T-cell (primary cell): ENCODE measurements around the gene PPP3CA. TPM values are rescaled to one million over a fixed set of nuclear protein-coding genes. Genes with fewer than 3 reads are reported as not detected.
A peak's percentile ranks its signal among the peaks of the same experiment; 100 is the strongest.

Experiments
- ATAC-seq, 4 experiments: fragments of 200-7000 bp in 3 of 4; fragments of 150-1000 bp in 1 of 4; cut with Tn5 transposase; replicated peaks in 1 of 4; 1 replicate in 3 of 4; 2 replicates in 1 of 4; pipeline ENCODE4 v1.10.0; 2021; ENCODE audit warnings: moderate library complexity in 3 of 4, mild to moderate bottlenecking in 2 of 4, moderate number of reproducible peaks in 1 of 4
- CTCF ChIA-PET, 2 donors: fragments of 300-600 bp; sonication (Branson Sonifier 250); formaldehyde crosslinking; loops; one replicate each; lab custom pipeline; 2022; ENCODE audit warnings: antibody characterized with exemption in 2 of 2; lab: Charles Lee
- POLR2A ChIA-PET, 2 donors: fragments of 300-600 bp; sonication (Branson Sonifier 250); formaldehyde crosslinking; loops; one replicate each; lab custom pipeline; 2022; ENCODE audit warnings: antibody characterized with exemption in 2 of 2; lab: Charles Lee
- DNase-seq, 35 experiments: peaks; one replicate each; pipeline versions ENCODE4 v3.0.0 to v3.0.0-alpha.2; 2013 to 2023
- H3K27ac ChIP-seq: one replicate; pipeline ENCODE4 v1.5.1; 2013; ENCODE audit warnings: low read length
- H3K27me3 ChIP-seq, 2 experiments: replicated peaks in 1 of 2; 1 replicate in 1 of 2; 2 replicates in 1 of 2; pipeline versions ENCODE4 v1.6.1 to v1.7.0; 2013; ENCODE audit warnings: low read length in 1 of 2, mixed read lengths in 1 of 2; ENCODE audit not compliant: control insufficient read depth in 2 of 2, insufficient read depth in 2 of 2; ENCODE audit errors: extremely low read depth in 1 of 2
- H3K36me3 ChIP-seq, 2 donors: 1 replicate in 1 of 2; 2 replicates in 1 of 2; pipeline versions ENCODE4 v1.6.1 to v1.7.0; 2013; ENCODE audit warnings: low read length in 1 of 2; ENCODE audit not compliant: control insufficient read depth in 2 of 2, insufficient read depth in 1 of 2; ENCODE audit errors: extremely low read depth in 1 of 2
- H3K4me1 ChIP-seq, 2 experiments: 1 replicate in 1 of 2; 2 replicates in 1 of 2; pipeline versions ENCODE4 v1.6.1 to v1.7.0; 2013; ENCODE audit warnings: low read length in 2 of 2, mixed read lengths in 1 of 2; ENCODE audit not compliant: insufficient read depth in 2 of 2, control insufficient read depth in 1 of 2; ENCODE audit errors: extremely low read depth in 1 of 2
- H3K4me3 ChIP-seq, 2 donors: 1 replicate in 1 of 2; 2 replicates in 1 of 2; pipeline versions ENCODE4 v1.5.1 to v1.7.0; 2013; ENCODE audit warnings: mild to moderate bottlenecking in 2 of 2, low read length in 1 of 2, moderate library complexity in 1 of 2; ENCODE audit not compliant: control insufficient read depth in 1 of 2; ENCODE audit errors: extremely low read depth in 1 of 2
- H3K9me3 ChIP-seq: 2 replicates; pipeline ENCODE4 v1.7.0; 2013
- H3K27ac Mint-ChIP-seq, 2 donors: one replicate each; pipeline ENCODE4 v1.8.0; 2020 to 2021; ENCODE audit warnings: mild to moderate bottlenecking in 2 of 2, mixed read lengths in 2 of 2
- H3K27me3 Mint-ChIP-seq, 2 donors: one replicate each; pipeline ENCODE4 v1.8.0; 2021 to 2022; ENCODE audit warnings: mixed read lengths in 2 of 2
- H3K36me3 Mint-ChIP-seq: one replicate; pipeline ENCODE4 v1.8.0; 2021; ENCODE audit warnings: mixed read lengths
- H3K4me1 Mint-ChIP-seq, 3 donors: one replicate each; pipeline ENCODE4 v1.8.0; 2020 to 2022; ENCODE audit warnings: mixed read lengths in 3 of 3, mild to moderate bottlenecking in 1 of 3
- H3K4me3 Mint-ChIP-seq, 3 donors: one replicate each; pipeline ENCODE4 v1.8.0; 2020 to 2022; ENCODE audit warnings: mild to moderate bottlenecking in 3 of 3, mixed read lengths in 3 of 3, moderate library complexity in 3 of 3
- H3K9me3 Mint-ChIP-seq, 3 donors: one replicate each; pipeline ENCODE4 v1.8.0; 2020 to 2022; ENCODE audit warnings: mixed read lengths in 3 of 3
- WGBS: methylation state at CpG from one replicate; pipeline ENCODE4 v1.1.5; 2013; ENCODE audit warnings: missing lambda C conversion rate; ENCODE audit not compliant: insufficient coverage; 5-methylcytosine and 5-hydroxymethylcytosine counted together
- total RNA-seq, 35 experiments: library from RNA in 6 of 35; stranded (reverse) in 6 of 35; fragments of 120-200 nt in 1 of 35; gene quantifications; one replicate each; pipeline versions ENCODE4 v1.2.1 to v1.2.4 and lab custom pipeline; 2013 to 2026

Gene PPP3CA
- total RNA-seq, 5 donors from 2014 or later (not counting 1 experiment from before 2014, with no cell fraction given): 28.2 to 35.7 (median 33.5) TPM

DNA sequence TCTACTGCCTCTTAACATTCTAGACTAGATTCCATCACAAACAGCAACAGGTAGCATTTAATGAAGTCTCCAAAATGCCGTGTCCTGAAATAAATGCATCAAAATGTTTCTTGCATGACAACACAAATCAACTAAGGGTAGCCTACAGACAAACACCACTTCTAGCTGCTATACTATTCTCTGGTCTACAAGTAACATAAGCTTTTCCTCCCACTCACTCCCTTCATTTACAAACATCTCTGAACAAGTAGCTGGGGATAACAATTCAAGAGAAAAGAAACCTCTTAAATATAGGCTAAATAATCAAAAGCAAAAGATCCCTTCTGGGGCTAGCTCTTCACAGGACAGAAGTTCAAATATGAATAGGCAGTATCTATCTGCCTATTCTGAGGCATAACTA is 20.8 kb downstream of the PPP3CA start:
- no peak for ATAC-seq
- no peak overlapping the region for H3K27ac ChIP-seq
- Mint-ChIP-seq H3K9me3 (no peaks in the 10 kb centered on the region), H3K4me1 (peaks cover 63 to 86% (median 66%) of the 10 kb centered on the region in 3 donors), H3K4me3 (peak overlapping the region in 1 of 3 donors; percentile 35), H3K27ac (peak overlapping the region in 1 of 2 donors; percentile 77), H3K36me3 (peaks cover 8% of the 10 kb centered on the region), H3K27me3 (peaks cover 0 to 3% of the 10 kb centered on the region in 2 donors)
- no peak overlapping the region for H3K4me3 ChIP-seq
- H3K27me3 ChIP-seq: no peaks in the 10 kb centered on the region
- ChIA-PET POLR2A (interaction anchor here (0.7 to 1.4 kb wide), 6 partner anchors 8 to 256 kb away, joined by 3 to 5 read pairs (median 4); no protein-coding TSS in a partner anchor), CTCF (interaction anchor here in 1 of 2 donors (1.2 to 2.0 kb wide), 2 partner anchors 20 to 22 kb away, joined by 6 to 7 read pairs; partner anchors contain the start of gene PPP3CA)
- DNase-seq: no peak
- H3K9me3 ChIP-seq: no peaks in the 10 kb centered on the region
- H3K4me1 ChIP-seq: peaks cover 17 to 37% of the 10 kb centered on the region in 2 experiments
- WGBS: no CpG with 5 or more reads among the region's 1 CpG
- H3K36me3 ChIP-seq: no peaks in the 10 kb centered on the region

DNA sequence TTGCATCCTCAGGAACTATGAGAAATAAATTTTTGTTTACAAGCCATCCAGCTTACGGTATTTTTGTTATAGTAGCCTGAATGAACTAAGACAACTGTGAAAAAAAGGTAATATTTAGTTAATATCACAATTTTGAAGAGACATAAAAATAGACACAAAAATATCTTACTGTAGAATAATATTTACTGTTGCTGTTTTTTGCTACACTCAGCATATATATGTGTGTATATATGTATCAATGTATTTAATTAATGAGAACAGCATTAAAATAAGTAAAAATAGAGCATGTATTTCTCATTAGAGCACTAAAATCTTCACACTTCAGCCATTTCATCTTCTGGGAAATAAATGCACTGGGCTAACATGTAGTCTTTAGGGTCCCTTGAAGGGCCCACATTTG is 24.6 kb downstream of the PPP3CA start:
- H3K36me3 ChIP-seq: no peaks in the 10 kb centered on the region
- H3K9me3 ChIP-seq: no peaks in the 10 kb centered on the region
- WGBS: no CpG with 5 or more reads among the region's 1 CpG
- peaks cover 36 to 64% (median 52%) of the 10 kb centered on the region in 3 donors for H3K4me1 Mint-ChIP-seq
- H3K4me3 Mint-ChIP-seq: no peak overlapping the region
- peaks cover 0 to 3% of the 10 kb centered on the region in 2 donors for H3K27me3 Mint-ChIP-seq
- no peak for ATAC-seq
- ChIA-PET POLR2A (no interaction called here), CTCF (no interaction called here)
- no peak overlapping the region for H3K27ac ChIP-seq
- H3K4me3 ChIP-seq: no peak overlapping the region
- DNase-seq: no peak
- H3K9me3 Mint-ChIP-seq: no peaks in the 10 kb centered on the region
- no peaks in the 10 kb centered on the region for H3K27me3 ChIP-seq
- H3K4me1 ChIP-seq: peaks cover 2 to 16% of the 10 kb centered on the region in 2 experiments
- peaks cover 10% of the 10 kb centered on the region for H3K36me3 Mint-ChIP-seq
- H3K27ac Mint-ChIP-seq: no peak overlapping the region

DNA sequence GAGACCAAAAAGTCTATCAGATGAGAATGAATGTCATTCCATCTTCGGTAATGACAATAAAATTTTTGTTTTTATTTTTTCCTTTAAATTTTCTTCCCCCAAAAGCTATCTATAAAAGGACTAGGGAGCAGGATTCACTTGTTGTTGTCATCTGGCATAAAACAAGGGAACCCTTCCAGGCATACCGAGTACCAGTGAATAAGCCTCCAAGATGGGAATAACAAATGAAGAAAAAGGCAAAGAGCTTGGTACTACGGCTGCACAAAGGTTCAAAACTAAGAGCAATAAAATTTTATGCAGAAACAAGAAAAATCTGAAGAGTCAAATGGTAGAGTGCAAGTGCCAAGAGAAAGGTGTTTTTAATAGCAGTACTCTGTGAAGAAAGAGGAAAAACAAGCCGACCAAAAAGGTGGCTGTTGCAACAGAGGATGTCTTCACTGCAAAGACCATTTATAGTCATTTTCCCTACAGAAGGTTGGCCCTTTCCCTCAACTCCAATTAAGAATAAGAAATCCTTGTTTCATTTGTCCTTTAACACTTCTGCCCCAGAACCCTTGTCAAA is 25.8 kb downstream of the PPP3CA start:
- Histone ChIP-seq H3K36me3 (no peaks in the 10 kb centered on the region), H3K27me3 (no peaks in the 10 kb centered on the region), H3K4me1 (peaks cover 2 to 4% of the 10 kb centered on the region in 2 experiments), H3K9me3 (no peaks in the 10 kb centered on the region), H3K4me3 (no peak overlapping the region), H3K27ac (no peak overlapping the region)
- Mint-ChIP-seq H3K9me3 (no peaks in the 10 kb centered on the region), H3K27ac (no peak overlapping the region), H3K27me3 (peaks cover 0 to 2% of the 10 kb centered on the region in 2 donors), H3K36me3 (peaks cover 8% of the 10 kb centered on the region), H3K4me1 (peaks cover 34 to 56% (median 51%) of the 10 kb centered on the region in 3 donors), H3K4me3 (no peak overlapping the region)
- ChIA-PET CTCF (interaction anchor here in 1 of 2 donors (0.6 kb wide), 1 partner anchor 49 kb away, joined by 3 read pairs; no protein-coding TSS in a partner anchor), POLR2A (interaction anchor here in 1 of 2 donors (0.5 to 0.6 kb wide), 2 partner anchors 11 to 78 kb away, joined by 3 to 4 read pairs; no protein-coding TSS in a partner anchor)
- ATAC-seq (no peak), DNase-seq (no peak)
- 86% methylated on average over 1 of the region's 4 CpGs for WGBS

DNA sequence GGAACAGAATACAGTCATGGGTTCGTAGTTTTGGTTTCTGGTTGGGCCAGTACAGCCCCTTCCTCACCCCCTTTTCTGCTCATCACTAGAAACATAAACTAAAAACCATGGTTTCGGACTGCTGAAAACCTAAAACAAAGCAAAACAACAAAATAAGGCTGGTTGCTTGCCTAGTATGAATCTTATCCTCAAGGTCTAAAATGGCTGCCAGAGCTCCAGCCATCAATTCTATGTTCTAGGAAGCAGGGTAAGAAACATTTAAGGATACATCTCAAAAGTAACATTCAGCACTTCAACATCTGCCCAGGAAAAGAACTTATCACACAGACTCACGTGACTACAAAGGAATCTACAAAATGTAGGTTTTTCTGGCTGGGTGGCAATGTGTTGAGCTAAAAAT is 31.5 kb downstream of the PPP3CA start:
- H3K27me3 ChIP-seq: no peaks in the 10 kb centered on the region
- no peak overlapping the region for H3K27ac ChIP-seq
- Mint-ChIP-seq H3K27me3 (no peaks in the 10 kb centered on the region), H3K4me1 (peaks cover 29 to 40% (median 35%) of the 10 kb centered on the region in 3 donors), H3K4me3 (no peak overlapping the region), H3K9me3 (peaks cover 5 to 7% (median 6%) of the 10 kb centered on the region in 3 donors), H3K27ac (no peak overlapping the region), H3K36me3 (peaks cover 10% of the 10 kb centered on the region)
- no peaks in the 10 kb centered on the region for H3K4me1 ChIP-seq
- DNase-seq (no peak), ATAC-seq (no peak)
- H3K4me3 ChIP-seq: no peak overlapping the region
- WGBS: 80% methylated on average over 1 of the region's 3 CpGs
- CTCF ChIA-PET: interaction anchor here in 1 of 2 donors (0.6 kb wide), 1 partner anchor 20 kb away, joined by 6 read pairs; no protein-coding TSS in a partner anchor
- no peaks in the 10 kb centered on the region for H3K9me3 ChIP-seq
- POLR2A ChIA-PET: no interaction called here
- H3K36me3 ChIP-seq: no peaks in the 10 kb centered on the region

DNA sequence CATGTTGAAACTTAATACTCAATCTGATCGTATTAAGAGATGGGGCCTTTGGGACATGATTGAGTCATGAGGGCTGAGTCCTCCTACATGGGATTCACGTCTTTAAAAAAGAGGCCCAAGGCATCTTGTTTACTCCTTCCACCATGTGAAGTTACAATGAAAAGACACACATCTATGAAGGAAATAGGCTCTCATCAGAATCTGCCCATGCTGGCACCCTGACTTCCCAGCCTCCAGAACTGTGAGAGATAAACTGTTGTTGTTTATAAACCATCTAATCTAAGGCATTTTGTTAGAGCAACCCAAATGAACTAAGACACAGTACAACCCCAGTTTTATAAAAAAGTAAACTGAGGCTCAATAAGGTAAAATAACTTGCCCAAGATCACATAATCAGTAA is 32.3 kb downstream of the PPP3CA start:
- Histone ChIP-seq H3K36me3 (no peaks in the 10 kb centered on the region), H3K9me3 (no peaks in the 10 kb centered on the region), H3K27me3 (no peaks in the 10 kb centered on the region), H3K4me1 (no peaks in the 10 kb centered on the region), H3K27ac (no peak overlapping the region), H3K4me3 (no peak overlapping the region)
- Mint-ChIP-seq H3K4me1 (peaks cover 30 to 40% (median 36%) of the 10 kb centered on the region in 3 donors), H3K36me3 (peaks cover 10% of the 10 kb centered on the region), H3K27ac (no peak overlapping the region), H3K4me3 (no peak overlapping the region), H3K9me3 (peaks cover 5 to 7% (median 6%) of the 10 kb centered on the region in 3 donors), H3K27me3 (no peaks in the 10 kb centered on the region)
- CTCF ChIA-PET: interaction anchor here in 1 of 2 donors (0.6 kb wide), 1 partner anchor 20 kb away, joined by 6 read pairs; no protein-coding TSS in a partner anchor
- WGBS: no CpG with 5 or more reads among the region's 2 CpGs
- no peak for ATAC-seq
- POLR2A ChIA-PET: no interaction called here
- no peak for DNase-seq

DNA sequence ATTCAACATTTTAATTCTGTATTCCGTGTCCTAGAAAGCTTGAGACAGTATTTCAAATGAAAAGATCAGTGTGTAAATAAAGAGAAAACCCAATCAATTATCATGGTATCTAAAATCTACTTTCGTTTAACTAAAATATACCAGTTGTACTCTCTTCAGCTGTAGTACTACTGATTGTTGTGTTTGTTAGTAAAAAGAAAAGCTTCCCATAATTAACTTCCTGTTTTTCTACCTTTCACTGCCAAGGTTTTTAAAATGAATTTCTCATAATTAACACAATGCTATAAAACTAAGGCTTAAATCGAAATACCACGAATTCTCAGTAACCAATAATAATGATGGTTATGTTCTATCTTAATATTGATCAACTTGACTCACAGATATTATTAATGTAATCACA is 37.4 kb downstream of the PPP3CA start:
- Mint-ChIP-seq H3K4me1 (peaks cover 37 to 62% (median 54%) of the 10 kb centered on the region in 3 donors), H3K4me3 (no peak overlapping the region), H3K9me3 (no peaks in the 10 kb centered on the region), H3K27ac (no peak overlapping the region), H3K36me3 (no peaks in the 10 kb centered on the region), H3K27me3 (no peaks in the 10 kb centered on the region)
- DNase-seq (no peak), ATAC-seq (no peak)
- H3K4me1 ChIP-seq: peaks cover 2 to 16% of the 10 kb centered on the region in 2 experiments
- H3K9me3 ChIP-seq: no peaks in the 10 kb centered on the region
- H3K4me3 ChIP-seq: no peak overlapping the region
- ChIA-PET CTCF (interaction anchor here in 1 of 2 donors (0.6 kb wide), 1 partner anchor 65 kb away, joined by 9 read pairs; no protein-coding TSS in a partner anchor), POLR2A (no interaction called here)
- no peaks in the 10 kb centered on the region for H3K36me3 ChIP-seq
- WGBS: no CpG with 5 or more reads among the region's 4 CpGs
- H3K27ac ChIP-seq: no peak overlapping the region
- no peaks in the 10 kb centered on the region for H3K27me3 ChIP-seq
